HG02840 (cell line): ENCODE data around the gene RAD51B.

Experiments used
- ATAC-seq: cut with Tn5 transposase; IDR thresholded peaks from one replicate; pipeline ENCODE4 v1.9.1; 2021; ENCODE audit warnings: mild to moderate bottlenecking, moderate library complexity, moderate number of reproducible peaks; ENCODE audit not compliant: unreplicated experiment, low FRiP score

RAD51B gene

DNA sequence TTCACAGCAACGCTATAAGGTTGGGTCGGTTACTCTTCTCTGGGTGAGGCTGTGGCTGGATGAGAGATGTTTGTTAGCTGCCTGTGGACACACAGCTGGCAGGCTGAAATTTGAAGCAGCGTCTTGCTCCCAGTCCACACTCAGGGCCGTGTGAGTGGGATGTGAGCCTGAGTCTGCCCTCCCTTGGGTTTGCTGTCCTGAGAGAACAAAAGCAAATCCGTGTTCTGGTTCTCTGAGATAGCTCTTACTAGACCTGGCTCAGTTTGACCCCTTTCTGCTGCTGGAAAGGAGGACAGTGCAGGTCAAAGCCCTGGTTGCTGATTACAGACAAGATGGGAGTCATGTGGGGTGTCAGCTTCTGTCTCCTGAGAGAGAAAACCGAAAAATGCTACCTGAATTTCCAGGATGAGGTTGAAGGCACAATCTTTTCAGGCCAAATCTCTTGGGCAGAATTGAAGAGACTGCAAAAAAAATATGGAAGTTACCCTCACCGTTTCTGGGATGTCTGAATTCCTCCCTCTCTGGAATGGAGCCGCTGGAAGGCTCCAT is 702.5 kb downstream of the RAD51B start:
- ATAC-seq = no peak

DNA sequence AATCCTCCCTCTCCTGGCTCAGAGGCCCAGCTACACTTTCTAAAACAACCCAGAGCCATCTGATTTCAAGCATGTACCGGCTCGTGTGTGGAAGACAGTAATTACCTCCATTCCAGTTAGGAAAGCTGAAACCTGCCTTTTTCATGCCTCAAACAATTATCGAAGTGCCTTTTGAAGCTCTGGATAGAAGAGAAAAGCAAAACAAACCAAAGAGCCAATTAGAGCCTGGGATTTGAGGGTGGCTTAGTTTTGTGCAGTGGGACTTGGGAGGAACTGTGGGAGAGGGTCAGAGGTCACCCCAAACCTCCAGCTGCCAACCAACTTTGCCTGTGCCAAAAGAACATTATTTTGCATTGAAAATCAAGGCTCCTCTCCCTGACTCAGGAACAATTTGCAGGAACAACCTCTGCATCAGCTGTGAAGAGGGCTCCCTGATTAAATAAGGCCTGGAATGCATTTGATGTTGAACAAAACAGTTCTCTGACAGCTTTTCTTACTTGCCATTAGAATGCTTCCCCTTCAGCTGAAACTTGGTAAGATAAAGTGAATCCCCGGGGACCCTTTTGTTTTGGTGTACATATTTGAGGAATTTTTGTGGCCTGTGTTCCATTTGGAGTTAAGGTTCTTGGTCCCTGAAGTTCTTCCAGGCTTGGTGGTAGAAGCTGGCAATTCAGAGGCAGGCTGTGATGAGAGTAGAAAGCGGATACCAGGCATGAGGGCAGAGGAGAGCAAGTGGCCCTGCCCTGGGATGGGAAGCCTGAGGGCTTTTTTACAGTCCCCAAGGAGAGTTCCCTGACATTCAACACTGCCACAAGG is 703.1 kb downstream of the RAD51B start:
- ATAC-seq = no peak

DNA sequence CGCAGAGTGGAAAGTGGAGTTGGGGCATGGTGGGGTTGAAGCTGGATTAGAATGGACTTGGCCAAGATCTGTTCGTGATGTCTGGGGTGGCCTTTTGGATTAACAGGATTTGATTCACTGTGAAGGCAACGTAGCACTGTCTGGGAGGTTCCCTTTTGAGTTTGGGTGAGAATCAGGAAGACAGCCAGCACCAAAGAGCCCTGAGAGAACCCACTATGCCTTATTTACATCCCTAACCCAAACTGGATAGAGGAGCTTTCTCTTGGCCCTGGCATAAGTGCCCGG is 703.7 kb downstream of the RAD51B start:
- no peak for ATAC-seq

DNA sequence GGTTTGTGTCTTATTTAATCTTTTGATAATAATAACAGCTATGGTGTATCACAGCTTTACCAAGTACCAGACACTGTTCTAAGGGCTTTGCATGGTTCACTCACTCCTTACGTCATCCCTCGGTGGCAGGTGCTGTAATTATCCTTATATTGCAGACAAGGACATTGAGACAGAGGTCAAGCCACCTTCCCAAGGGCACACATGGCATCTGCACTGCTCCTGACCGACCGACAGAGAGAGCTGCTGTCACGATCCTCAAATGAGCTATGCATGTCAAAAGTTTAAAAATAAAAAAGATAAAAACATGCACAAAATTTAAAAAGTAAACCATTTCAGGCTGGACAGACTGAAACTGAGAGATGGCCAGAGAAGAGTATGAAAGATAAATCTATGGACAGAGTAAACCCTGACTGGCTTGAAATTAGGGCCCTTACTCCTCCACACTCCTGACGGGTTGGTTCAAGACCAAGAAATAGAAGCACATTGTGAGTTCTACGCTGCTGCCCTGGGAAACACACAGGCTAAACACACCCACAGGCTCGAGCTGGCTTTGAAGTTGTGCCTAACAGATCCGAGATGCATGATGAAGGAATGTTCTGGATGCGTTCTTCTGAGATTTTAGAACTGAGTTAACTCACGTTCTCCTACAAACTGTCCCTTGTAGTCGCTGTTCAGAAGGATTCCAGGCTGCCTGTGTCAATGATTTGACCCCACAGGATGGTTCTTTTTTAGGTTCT is 704.6 kb downstream of the RAD51B start:
- no peak for ATAC-seq

DNA sequence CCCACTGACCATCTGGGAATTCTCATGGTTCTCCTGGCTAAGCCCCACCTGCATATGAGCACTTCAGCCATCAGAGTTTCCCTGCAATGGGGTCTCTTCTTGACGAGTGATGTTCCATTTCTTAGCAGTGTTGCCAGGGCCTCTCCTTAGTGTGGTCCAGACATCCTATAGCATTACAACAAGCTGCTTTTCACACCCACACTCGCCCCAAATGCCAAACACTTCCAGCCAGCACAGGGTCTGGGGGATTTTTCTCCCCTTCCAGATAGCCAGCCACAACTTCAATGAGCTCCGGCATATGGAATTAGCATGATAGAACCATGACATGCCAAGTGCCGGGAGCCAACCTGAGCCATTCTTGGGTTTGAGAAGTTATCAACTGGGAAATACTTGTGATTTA is 705.9 kb downstream of the RAD51B start:
- ATAC-seq = no peak

DNA sequence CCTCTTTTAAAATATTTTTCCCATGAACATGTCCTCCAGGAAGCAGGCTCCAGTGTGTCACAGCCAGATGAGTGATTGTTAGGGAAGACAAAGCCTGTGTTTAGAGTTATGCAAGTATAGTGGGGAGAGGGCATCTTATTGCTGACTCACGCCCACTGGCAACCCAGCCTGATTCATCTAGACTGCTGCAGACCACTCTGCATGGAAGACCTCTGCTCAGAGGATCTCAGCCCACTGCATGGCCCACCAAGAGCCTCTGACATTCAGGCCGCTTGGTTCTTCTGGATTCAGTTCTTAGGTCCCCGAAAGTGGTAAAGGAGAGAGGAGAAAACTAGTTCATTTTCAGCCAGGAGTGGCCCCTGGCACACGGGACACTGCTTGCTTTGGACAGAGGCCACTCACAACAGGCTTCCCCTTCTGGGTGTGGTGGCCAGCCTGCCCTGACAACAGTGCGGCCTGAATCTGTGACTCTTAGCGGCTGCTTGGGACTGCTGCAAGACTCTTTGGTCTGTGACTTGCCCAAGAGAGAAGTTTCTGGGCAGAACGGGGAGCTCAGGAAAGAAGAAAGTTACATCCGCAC is 707.0 kb downstream of the RAD51B start:
- no peak for ATAC-seq

DNA sequence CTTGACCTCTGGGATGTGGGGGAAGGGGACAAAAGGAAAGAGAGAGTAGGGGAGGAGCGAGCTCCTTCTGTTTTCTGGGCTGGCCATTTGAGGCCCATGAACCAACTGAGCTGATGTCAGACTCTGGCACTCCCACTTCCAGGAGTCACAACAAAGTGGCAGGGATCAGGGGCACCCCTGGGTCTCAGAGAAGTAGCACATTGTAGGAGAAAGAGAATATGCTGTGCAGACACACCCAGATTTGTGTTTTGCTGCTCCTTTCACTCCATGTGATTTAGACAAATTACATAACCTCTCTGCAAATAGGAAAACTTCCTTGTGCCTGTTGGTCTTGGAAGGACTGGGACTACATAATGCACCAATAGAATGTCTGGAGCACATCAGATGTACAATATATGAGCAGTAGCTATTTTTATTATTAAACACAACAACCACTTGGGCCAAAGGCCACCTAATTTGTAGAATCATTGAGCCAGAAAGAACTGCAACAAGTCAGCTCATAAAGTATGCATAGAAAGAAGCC is 707.8 kb downstream of the RAD51B start:
- ATAC-seq = no peak

DNA sequence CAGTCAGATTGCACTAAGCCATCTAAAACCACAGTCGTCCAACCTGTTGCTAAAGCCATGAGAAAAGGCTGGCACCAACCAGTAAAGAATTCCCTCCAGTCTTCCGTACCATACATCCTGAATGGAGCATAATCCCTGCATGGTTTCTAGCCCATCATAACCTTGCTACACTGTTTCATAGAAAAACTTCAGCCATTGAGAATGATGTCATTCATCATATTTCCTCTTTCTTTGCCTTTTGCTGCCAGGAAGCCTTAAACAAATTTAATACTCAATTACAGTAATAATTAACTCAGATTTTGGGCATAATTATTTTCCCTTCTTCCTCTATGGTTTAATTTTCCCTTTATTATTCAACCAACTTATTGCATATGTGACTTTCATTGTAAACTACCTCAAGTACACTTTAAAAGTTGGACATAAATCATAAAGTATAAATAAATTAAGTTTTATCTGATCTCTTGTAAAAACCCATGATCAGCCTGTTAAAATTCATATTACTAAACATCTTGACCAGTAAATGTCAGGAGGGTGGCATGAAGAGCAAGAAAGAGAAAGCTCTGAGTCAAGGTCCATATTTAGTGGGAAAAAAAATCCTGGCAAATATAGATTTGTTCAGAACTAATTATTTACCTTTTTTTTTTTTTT is 708.6 kb downstream of the RAD51B start:
- ATAC-seq = no peak

DNA sequence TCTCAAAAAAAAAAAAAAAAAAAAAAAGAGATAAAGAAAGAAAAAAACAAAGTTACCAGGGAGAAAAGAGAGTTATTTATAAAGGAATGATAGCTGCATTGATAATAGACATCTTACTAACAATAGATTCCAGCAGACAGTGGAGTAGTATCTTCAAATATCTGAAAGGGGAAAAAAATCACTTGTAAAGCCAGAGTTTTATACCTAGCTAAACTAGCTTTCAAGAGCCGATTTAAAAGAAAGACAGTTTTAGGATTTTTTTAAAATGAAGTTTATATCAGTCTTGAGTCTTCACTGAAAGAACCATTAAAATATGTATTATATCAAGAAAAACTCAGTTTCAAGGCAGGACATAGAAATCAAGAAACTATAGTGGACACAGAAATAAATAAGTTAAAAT is 710.9 kb downstream of the RAD51B start:
- no peak for ATAC-seq

DNA sequence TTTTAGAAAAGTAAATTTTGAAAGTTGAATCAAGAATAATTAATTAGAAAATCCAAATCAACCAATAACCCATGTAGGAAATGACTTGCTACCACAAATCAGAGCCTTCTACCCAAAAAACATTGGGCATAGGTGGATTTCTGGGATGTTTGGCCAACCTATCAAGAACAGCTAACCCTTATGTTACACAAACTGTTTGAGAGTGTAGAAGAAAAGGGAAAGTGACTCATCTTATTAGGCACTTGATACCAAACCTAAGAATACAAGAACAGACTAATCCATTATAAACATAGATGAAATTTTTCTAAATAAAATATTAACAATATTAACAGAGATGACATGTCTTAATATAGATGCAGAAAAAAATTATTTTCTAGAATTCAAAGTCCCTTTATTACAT is 712.9 kb downstream of the RAD51B start:
- ATAC-seq = no peak

DNA sequence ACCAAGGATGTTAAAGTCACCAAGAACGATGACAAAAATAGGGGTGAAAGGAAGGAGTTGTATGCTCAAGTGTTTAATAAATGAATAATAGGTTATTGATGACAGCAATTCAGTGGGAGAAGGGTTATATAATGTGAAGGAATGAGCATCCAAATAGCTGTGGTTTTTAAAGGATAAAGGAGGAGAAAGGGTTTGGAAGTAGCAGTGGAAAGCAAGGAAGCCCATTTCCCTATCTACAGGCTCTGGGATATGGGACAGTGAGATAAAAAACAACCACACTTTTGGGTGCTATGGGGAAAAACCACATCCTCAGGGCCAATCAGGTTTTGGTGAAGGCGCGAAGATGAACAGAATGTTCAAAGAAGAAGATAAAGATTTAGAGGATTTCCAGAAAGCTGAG is 714.7 kb downstream of the RAD51B start:
- ATAC-seq = no peak

DNA sequence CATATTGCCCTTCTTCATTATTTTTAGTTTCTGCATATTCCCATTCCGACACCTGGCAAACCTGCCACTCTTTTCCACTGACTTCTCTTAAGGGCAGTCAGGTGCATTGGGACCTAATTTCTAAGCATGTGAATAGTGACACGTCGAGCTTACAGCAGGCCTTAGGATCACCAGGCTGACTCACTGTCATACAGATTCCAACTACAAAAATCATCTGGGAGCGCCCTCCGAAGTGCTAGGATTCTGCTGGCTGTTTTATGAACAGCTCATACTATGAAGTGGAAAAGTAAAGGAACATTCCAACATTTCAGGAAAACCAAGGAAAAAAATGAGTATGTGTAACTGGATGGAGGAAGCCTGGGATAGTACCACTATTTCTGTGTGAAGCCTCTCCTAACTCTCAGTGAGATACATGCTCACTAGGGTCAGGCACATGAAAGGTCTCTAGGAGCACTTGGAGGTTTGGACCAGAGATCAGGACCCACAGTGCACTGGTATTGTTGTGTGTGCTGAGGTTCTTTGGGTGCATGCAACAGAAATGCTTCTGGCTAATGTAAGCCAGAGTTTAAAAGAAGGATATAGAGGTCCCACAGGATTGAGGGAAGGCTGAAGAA is 715.9 kb downstream of the RAD51B start:
- no peak for ATAC-seq

DNA sequence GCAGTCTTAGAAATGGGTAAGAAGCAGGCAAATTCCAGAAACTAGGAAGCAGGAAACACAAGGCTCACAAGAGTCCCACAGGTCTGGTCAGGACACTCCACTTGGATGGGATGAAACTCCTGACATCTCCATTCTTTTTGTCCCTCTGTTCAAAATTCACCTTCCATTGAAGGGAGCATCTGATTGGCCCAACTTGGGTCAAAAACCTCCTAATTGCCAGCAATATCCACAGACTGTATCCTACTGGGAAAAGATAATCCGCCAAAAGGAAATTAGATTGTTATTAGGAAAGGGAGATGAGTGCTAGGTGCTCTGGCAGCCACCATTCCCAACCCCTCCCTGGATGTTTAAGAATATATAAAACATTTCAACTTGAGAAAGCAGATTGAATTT is 716.4 kb downstream of the RAD51B start:
- ATAC-seq = no peak

DNA sequence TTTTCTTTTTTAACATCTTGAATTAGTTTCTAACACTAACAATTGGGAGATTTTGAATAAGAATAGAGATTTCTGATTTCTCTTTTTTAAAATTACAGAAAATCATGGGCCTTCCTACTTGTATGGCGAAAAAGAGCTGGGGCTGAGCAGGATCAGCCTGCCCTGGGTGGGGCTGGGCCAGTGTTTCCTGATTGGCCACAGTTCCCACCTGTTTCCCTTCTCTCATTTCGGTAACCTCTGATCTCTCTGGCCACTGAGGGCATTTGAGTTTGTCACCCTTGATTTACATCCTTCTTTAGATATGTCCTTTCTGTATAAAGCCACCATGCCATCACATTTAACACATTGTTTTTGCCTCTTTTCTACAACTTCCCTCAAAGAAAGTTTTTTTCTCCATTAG is 719.1 kb downstream of the RAD51B start:
- no peak for ATAC-seq

DNA sequence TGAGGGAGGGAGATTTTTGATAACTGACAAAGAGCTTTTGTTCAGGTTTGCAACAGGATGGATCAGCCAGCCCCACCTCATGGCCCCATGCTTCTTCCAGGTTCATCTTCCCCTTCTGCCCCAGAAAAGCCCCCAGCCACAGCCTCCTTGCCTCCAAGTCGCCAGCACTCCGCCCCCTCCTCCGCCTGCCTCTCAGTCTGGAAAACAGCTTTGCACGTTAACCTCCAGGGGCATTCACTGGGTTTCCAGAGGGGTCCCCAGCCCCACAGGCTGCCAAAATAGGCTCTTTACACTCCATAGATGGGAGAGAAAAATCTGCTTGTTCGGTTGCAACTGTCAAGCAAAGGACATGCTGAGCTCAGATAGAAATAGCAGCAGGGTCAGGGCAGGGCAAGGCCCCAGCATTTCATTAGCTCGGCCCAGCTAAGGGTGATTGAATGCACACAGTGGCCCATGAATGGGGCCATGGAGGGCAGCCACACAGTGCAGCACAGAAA is 719.7 kb downstream of the RAD51B start:
- no peak for ATAC-seq

DNA sequence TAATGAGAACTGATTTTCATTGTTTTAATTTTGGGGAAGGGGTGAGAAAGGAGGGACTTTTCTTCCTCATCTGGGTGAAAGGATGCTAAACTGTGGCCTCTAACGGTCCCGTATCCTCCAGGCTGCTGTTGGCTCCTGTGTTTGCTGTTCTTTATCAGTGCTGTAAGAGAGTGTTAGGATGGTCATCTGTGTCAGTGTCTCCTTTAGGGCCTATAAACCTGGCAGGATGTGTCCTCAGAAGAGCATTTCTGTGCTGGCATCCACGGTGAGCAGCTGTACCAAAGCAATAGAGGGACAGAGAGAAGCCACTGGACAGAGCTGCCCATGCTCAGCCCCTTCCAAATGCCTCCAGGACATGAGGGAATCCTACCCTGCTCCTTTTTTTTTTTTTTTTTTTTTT is 720.2 kb downstream of the RAD51B start:
- ATAC-seq = no peak

DNA sequence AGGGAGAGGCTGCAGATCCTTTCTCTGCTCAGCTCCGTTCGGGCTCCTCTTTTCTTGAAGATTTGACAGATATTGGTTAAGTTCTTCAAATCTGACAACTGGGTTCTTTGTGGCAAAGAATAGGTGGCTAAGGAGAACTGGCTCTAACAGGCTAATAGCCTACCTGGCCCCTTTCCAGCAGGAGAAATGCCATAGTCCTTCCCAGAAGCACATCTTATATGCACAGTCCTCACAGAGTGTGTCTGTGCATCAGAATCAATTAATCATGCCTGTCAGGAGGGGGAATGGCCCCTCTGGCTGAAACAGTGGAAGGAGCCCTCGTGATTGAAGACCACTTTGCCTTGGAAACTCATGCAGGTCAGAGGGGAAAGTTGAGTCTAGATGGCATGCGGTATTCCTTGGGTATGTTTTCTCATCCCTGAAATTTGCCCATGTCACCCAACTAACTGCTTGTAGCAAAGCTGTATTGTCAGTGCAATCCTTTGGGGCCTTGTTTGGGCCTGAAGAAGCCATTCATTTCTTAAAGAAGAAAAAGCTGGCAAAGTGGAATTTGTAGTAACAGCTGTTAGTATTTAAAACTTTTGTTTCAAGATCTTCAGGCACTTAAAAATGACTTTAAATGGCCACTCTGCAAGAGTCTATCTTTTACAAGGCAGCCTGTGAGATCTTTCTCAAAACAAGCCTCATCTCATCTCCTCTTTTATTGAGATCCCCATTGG is 721.8 kb downstream of the RAD51B start:
- ATAC-seq = no peak

DNA sequence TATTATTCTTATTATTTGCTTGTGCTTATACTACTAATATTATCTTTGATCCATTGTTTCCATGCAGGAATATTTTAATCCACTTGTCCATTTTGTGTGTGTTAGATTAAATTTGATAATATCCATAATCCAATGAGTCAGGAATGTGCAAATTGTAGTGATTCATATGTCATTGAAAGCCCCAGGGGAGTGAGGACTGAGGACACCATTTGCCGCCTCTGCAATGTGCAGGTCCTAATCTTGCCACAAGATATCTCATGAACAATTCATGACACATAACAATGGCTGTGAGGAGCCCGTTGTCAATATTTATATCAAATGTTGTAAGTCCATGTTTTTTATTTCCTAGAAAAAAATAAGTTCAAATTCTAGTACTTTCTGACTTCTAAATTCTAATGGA is 722.8 kb downstream of the RAD51B start:
- no peak for ATAC-seq

DNA sequence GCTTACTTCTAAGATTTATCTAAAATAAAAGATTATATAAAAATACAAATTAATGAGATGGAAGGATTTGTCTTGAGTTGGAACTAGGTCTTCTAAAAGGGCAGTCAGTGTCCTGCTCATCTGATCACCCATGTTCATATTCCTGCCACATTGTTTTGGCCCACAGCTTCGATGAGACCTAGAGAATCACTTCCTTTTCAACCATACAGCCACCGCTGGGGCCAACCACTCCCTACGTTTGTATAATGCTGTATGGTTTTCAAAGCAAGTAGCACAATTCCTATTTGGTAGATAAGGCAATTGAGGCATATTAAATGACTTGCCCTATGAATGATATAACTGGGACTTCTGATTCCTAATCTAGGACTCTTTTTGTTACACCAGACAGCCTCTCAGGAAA is 723.9 kb downstream of the RAD51B start:
- ATAC-seq = no peak
